ENCODE data around the gene BCL2L1.
A peak's percentile ranks its signal among the peaks of the same experiment; 100 is the strongest.

The BCL2L1 gene

GRCh38 chr20:31718952-31719643 is 3.6 kb downstream of the BCL2L1 start:
- no peak for DNase-seq (ENCODE audit: low read depth)
- H3K4me3 ChIP-seq (ENCODE audit: low read depth, low read length): peak overlapping the region; percentile 70
- no peak for TF ChIP-seq CTCF (IDR thresholded peaks at IDR 0.05; ENCODE audit: low read depth, low read length, missing control alignments)

GRCh38 chr20:31717478-31718201 is 5.0 kb downstream of the BCL2L1 start:
- H3K4me3 ChIP-seq (ENCODE audit: low read depth, low read length): peak overlapping the region; percentile 40
- TF ChIP-seq CTCF (IDR thresholded peaks at IDR 0.05; ENCODE audit: low read depth, low read length, missing control alignments): no peak
- peak; percentile 61 for DNase-seq (ENCODE audit: low read depth)

GRCh38 chr20:31716818-31717477 is 5.7 kb downstream of the BCL2L1 start:
- H3K4me3 ChIP-seq (ENCODE audit: low read depth, low read length): peak overlapping the region; percentile 26; the same call in 1 of the 2 replicates
- no peak for TF ChIP-seq CTCF (IDR thresholded peaks at IDR 0.05; ENCODE audit: low read depth, low read length, missing control alignments)
- DNase-seq (ENCODE audit: low read depth): no peak

GRCh38 chr20:31716351-31716750 is 6.3 kb downstream of the BCL2L1 start:
- no peak for TF ChIP-seq CTCF (IDR thresholded peaks at IDR 0.05; ENCODE audit: low read depth, low read length, missing control alignments)
- peak overlapping the region; percentile 26; the same call in 1 of the 2 replicates for H3K4me3 ChIP-seq (ENCODE audit: low read depth, low read length)
- no peak for DNase-seq (ENCODE audit: low read depth)

GRCh38 chr20:31715766-31716165 is 6.9 kb downstream of the BCL2L1 start:
- DNase-seq (ENCODE audit: low read depth): no peak
- TF ChIP-seq CTCF (IDR thresholded peaks at IDR 0.05; ENCODE audit: low read depth, low read length, missing control alignments): no peak
- no peak overlapping the region for H3K4me3 ChIP-seq (ENCODE audit: low read depth, low read length)

- H3K4me3 ChIP-seq (ENCODE audit: low read depth, low read length): no peak overlapping the region
- no peak for TF ChIP-seq CTCF (IDR thresholded peaks at IDR 0.05; ENCODE audit: low read depth, low read length, missing control alignments)
- no peak for DNase-seq (ENCODE audit: low read depth)
Observed at GRCh38 chr20:31713312-31714273, 9.1 kb downstream of the BCL2L1 start.

Measured in GM12864 (cell line).